SK-N-MC (cell line): ENCODE measurements around the gene MLX.

ENCODE experiments used
- EZH2 ChIP-seq: fragments of 200-600 bp; sonication (generic); IDR thresholded peaks from one replicate; pipeline ENCODE4 v1.6.1; 2017; ENCODE audit warnings: antibody characterized with exemption
- POLR2AphosphoS5 ChIP-seq: IDR thresholded peaks from 2 replicates; pipeline ENCODE4 v1.6.1; 2012; ENCODE audit warnings: mild to moderate bottlenecking, low read depth, low read length, borderline replicate concordance

- TF ChIP-seq EZH2 (no peak), POLR2AphosphoS5 (no peak)
Observed at GRCh38 chr17:42548993-42549755, 17.7 kb upstream of the MLX start.
